Measurements from ENCODE around the gene ZNF385B.
"Not testable (repeated sequence)": the region's sequence is repeated elsewhere in the genome, so short reads cannot be mapped to it uniquely, and the experiment has no call there.

The ZNF385B gene

GRCh38 chr2:179787601-179788000 lies 73.8 kb downstream of the ZNF385B start:
- no peak overlapping the region for H2AFZ ChIP-seq (ENCODE audit: low read depth, low read length)
- H3K9me3 ChIP-seq (ENCODE audit: low read length): no peaks in the 10 kb centered on the region
- H3K36me3 ChIP-seq (ENCODE audit: insufficient read depth, low read length): no peaks in the 10 kb centered on the region
- H3K4me3 ChIP-seq (ENCODE audit: low read length): no peak overlapping the region
- no peaks in the 10 kb centered on the region for H3K27me3 ChIP-seq (ENCODE audit: insufficient read depth, low read length)
- H3K4me1 ChIP-seq (ENCODE audit: insufficient read depth, low read length): no peaks in the 10 kb centered on the region

- Histone ChIP-seq H3K36me3 (ENCODE audit: insufficient read depth, low read length) (no peaks in the 10 kb centered on the region), H3K9me3 (ENCODE audit: low read length) (no peaks in the 10 kb centered on the region), H3K4me1 (ENCODE audit: insufficient read depth, low read length) (no peaks in the 10 kb centered on the region), H3K27me3 (ENCODE audit: insufficient read depth, low read length) (no peaks in the 10 kb centered on the region), H3K4me3 (ENCODE audit: low read length) (no peak overlapping the region), H2AFZ (ENCODE audit: low read depth, low read length) (no peak overlapping the region)
These were observed 75.5 kb downstream of the ZNF385B start for GRCh38 chr2:179785902-179786301.

GRCh38 chr2:179782346-179782745 lies 79.1 kb downstream of the ZNF385B start:
- H3K36me3 ChIP-seq (ENCODE audit: insufficient read depth, low read length); H2AFZ ChIP-seq (ENCODE audit: low read depth, low read length); H3K9me3 ChIP-seq (ENCODE audit: low read length); H3K4me3 ChIP-seq (ENCODE audit: low read length); H3K27me3 ChIP-seq (ENCODE audit: insufficient read depth, low read length); H3K4me1 ChIP-seq (ENCODE audit: insufficient read depth, low read length): not testable (repeated sequence)

- no peaks in the 10 kb centered on the region for H3K27me3 ChIP-seq (ENCODE audit: insufficient read depth, low read length)
- H3K9me3 ChIP-seq (ENCODE audit: low read length): no peaks in the 10 kb centered on the region
- no peaks in the 10 kb centered on the region for H3K4me1 ChIP-seq (ENCODE audit: insufficient read depth, low read length)
- no peaks in the 10 kb centered on the region for H3K36me3 ChIP-seq (ENCODE audit: insufficient read depth, low read length)
- H2AFZ ChIP-seq (ENCODE audit: low read depth, low read length): no peak overlapping the region
- H3K4me3 ChIP-seq (ENCODE audit: low read length): no peak overlapping the region
These were observed 87.4 kb downstream of the ZNF385B start for GRCh38 chr2:179773986-179774385.

GRCh38 chr2:179772346-179772745 lies 89.1 kb downstream of the ZNF385B start:
- Histone ChIP-seq H3K9me3 (ENCODE audit: low read length) (no peaks in the 10 kb centered on the region), H3K27me3 (ENCODE audit: insufficient read depth, low read length) (no peaks in the 10 kb centered on the region), H3K4me3 (ENCODE audit: low read length) (no peak overlapping the region), H3K4me1 (ENCODE audit: insufficient read depth, low read length) (peaks cover 4% of the 10 kb centered on the region), H3K36me3 (ENCODE audit: insufficient read depth, low read length) (no peaks in the 10 kb centered on the region), H2AFZ (ENCODE audit: low read depth, low read length) (no peak overlapping the region)

GRCh38 chr2:179771791-179772190 lies 89.6 kb downstream of the ZNF385B start:
- Histone ChIP-seq H3K9me3 (ENCODE audit: low read length) (no peaks in the 10 kb centered on the region), H3K4me1 (ENCODE audit: insufficient read depth, low read length) (peaks cover 4% of the 10 kb centered on the region), H3K4me3 (ENCODE audit: low read length) (no peak overlapping the region), H3K27me3 (ENCODE audit: insufficient read depth, low read length) (no peaks in the 10 kb centered on the region), H3K36me3 (ENCODE audit: insufficient read depth, low read length) (no peaks in the 10 kb centered on the region), H2AFZ (ENCODE audit: low read depth, low read length) (no peak overlapping the region)

- Histone ChIP-seq H2AFZ (ENCODE audit: low read depth, low read length) (no peak overlapping the region), H3K27me3 (ENCODE audit: insufficient read depth, low read length) (no peaks in the 10 kb centered on the region), H3K4me1 (ENCODE audit: insufficient read depth, low read length) (peaks cover 4% of the 10 kb centered on the region), H3K9me3 (ENCODE audit: low read length) (no peaks in the 10 kb centered on the region), H3K36me3 (ENCODE audit: insufficient read depth, low read length) (no peaks in the 10 kb centered on the region), H3K4me3 (ENCODE audit: low read length) (no peak overlapping the region)
These were observed 91.4 kb downstream of the ZNF385B start for GRCh38 chr2:179770029-179770428.

GRCh38 chr2:179769323-179769722 lies 92.1 kb downstream of the ZNF385B start:
- H3K9me3 ChIP-seq (ENCODE audit: low read length): no peaks in the 10 kb centered on the region
- peaks cover 4% of the 10 kb centered on the region for H3K4me1 ChIP-seq (ENCODE audit: insufficient read depth, low read length)
- no peaks in the 10 kb centered on the region for H3K36me3 ChIP-seq (ENCODE audit: insufficient read depth, low read length)
- H3K4me3 ChIP-seq (ENCODE audit: low read length): no peak overlapping the region
- H2AFZ ChIP-seq (ENCODE audit: low read depth, low read length): no peak overlapping the region
- H3K27me3 ChIP-seq (ENCODE audit: insufficient read depth, low read length): no peaks in the 10 kb centered on the region

GRCh38 chr2:179768765-179769164 lies 92.6 kb downstream of the ZNF385B start:
- no peak overlapping the region for H3K4me3 ChIP-seq (ENCODE audit: low read length)
- H3K9me3 ChIP-seq (ENCODE audit: low read length): no peaks in the 10 kb centered on the region
- no peaks in the 10 kb centered on the region for H3K27me3 ChIP-seq (ENCODE audit: insufficient read depth, low read length)
- no peak overlapping the region for H2AFZ ChIP-seq (ENCODE audit: low read depth, low read length)
- no peaks in the 10 kb centered on the region for H3K36me3 ChIP-seq (ENCODE audit: insufficient read depth, low read length)
- H3K4me1 ChIP-seq (ENCODE audit: insufficient read depth, low read length): peaks cover 4% of the 10 kb centered on the region

- Histone ChIP-seq H2AFZ (ENCODE audit: low read depth, low read length) (no peak overlapping the region), H3K9me3 (ENCODE audit: low read length) (no peaks in the 10 kb centered on the region), H3K4me1 (ENCODE audit: insufficient read depth, low read length) (peaks cover 4% of the 10 kb centered on the region), H3K4me3 (ENCODE audit: low read length) (no peak overlapping the region), H3K36me3 (ENCODE audit: insufficient read depth, low read length) (no peaks in the 10 kb centered on the region), H3K27me3 (ENCODE audit: insufficient read depth, low read length) (no peaks in the 10 kb centered on the region)
These were observed 95.7 kb downstream of the ZNF385B start for GRCh38 chr2:179765666-179766065.

- H2AFZ ChIP-seq (ENCODE audit: low read depth, low read length): no peak overlapping the region
- no peaks in the 10 kb centered on the region for H3K9me3 ChIP-seq (ENCODE audit: low read length)
- H3K36me3 ChIP-seq (ENCODE audit: insufficient read depth, low read length): no peaks in the 10 kb centered on the region
- peaks cover 4% of the 10 kb centered on the region for H3K4me1 ChIP-seq (ENCODE audit: insufficient read depth, low read length)
- no peak overlapping the region for H3K4me3 ChIP-seq (ENCODE audit: low read length)
- H3K27me3 ChIP-seq (ENCODE audit: insufficient read depth, low read length): no peaks in the 10 kb centered on the region
These were observed 96.7 kb downstream of the ZNF385B start for GRCh38 chr2:179764710-179765109.

GRCh38 chr2:179758636-179759035 lies 102.8 kb downstream of the ZNF385B start:
- H2AFZ ChIP-seq (ENCODE audit: low read depth, low read length): no peak overlapping the region
- no peaks in the 10 kb centered on the region for H3K36me3 ChIP-seq (ENCODE audit: insufficient read depth, low read length)
- H3K9me3 ChIP-seq (ENCODE audit: low read length): no peaks in the 10 kb centered on the region
- no peak overlapping the region for H3K4me3 ChIP-seq (ENCODE audit: low read length)
- H3K27me3 ChIP-seq (ENCODE audit: insufficient read depth, low read length): no peaks in the 10 kb centered on the region
- no peaks in the 10 kb centered on the region for H3K4me1 ChIP-seq (ENCODE audit: insufficient read depth, low read length)

GRCh38 chr2:179751163-179751809 lies 110.1 kb downstream of the ZNF385B start:
- Histone ChIP-seq H3K4me3 (ENCODE audit: low read length) (no peak overlapping the region), H3K27me3 (ENCODE audit: insufficient read depth, low read length) (no peaks in the 10 kb centered on the region), H3K36me3 (ENCODE audit: insufficient read depth, low read length) (no peaks in the 10 kb centered on the region), H3K9me3 (ENCODE audit: low read length) (no peaks in the 10 kb centered on the region), H2AFZ (ENCODE audit: low read depth, low read length) (no peak overlapping the region), H3K4me1 (ENCODE audit: insufficient read depth, low read length) (no peaks in the 10 kb centered on the region)

GRCh38 chr2:179749210-179749609 lies 112.2 kb downstream of the ZNF385B start:
- no peak overlapping the region for H2AFZ ChIP-seq (ENCODE audit: low read depth, low read length)
- H3K36me3 ChIP-seq (ENCODE audit: insufficient read depth, low read length): no peaks in the 10 kb centered on the region
- H3K9me3 ChIP-seq (ENCODE audit: low read length): no peaks in the 10 kb centered on the region
- no peak overlapping the region for H3K4me3 ChIP-seq (ENCODE audit: low read length)
- no peaks in the 10 kb centered on the region for H3K27me3 ChIP-seq (ENCODE audit: insufficient read depth, low read length)
- H3K4me1 ChIP-seq (ENCODE audit: insufficient read depth, low read length): no peaks in the 10 kb centered on the region

Measured in neuron (in vitro differentiated cells).